SU-DHL-6 (cell line): ENCODE results near the gene FKBP1A.

Experiments
- H2AFZ ChIP-seq: fragments of 200-600 bp; sonication (generic); 2 replicates; pipeline ENCODE4 v1.6.1; 2014; ENCODE audit warnings: low read depth, mild to moderate bottlenecking, moderate library complexity, mixed read lengths, antibody characterized with exemption, low read length; ENCODE audit not compliant: severe bottlenecking
- H3F3A ChIP-seq: fragments of 200-600 bp; shearing (Covaris generic); 2 replicates; pipeline ENCODE4 v1.6.0; 2016; ENCODE audit warnings: antibody characterized with exemption, mild to moderate bottlenecking; ENCODE audit not compliant: insufficient read depth
- H3K27ac ChIP-seq: fragments of 200-600 bp; sonication (generic); 2 replicates; pipeline ENCODE4 v1.5.1; 2016; ENCODE audit warnings: low read depth, mild to moderate bottlenecking, low read length, moderate library complexity, mixed read lengths
- H3K27me3 ChIP-seq: fragments of 200-600 bp; sonication (generic), shearing (Covaris generic); 2 replicates; pipeline ENCODE4 v1.6.0; 2014; ENCODE audit warnings: mild to moderate bottlenecking, low read length
- H3K36me3 ChIP-seq: fragments of 200-600 bp; sonication (generic); 2 replicates; pipeline ENCODE4 v1.6.1; 2014; ENCODE audit warnings: mild to moderate bottlenecking, low read length, mixed read lengths
- H3K4me2 ChIP-seq: fragments of 300-600, 200-600 bp; shearing (Covaris generic), sonication (generic); 2 replicates; pipeline ENCODE4 v1.6.0; 2014; ENCODE audit warnings: low read length, low read depth, mild to moderate bottlenecking; ENCODE audit not compliant: poor library complexity, severe bottlenecking
- H3K4me3 ChIP-seq: fragments of 200-600 bp; sonication (generic); 2 replicates; pipeline ENCODE4 v1.5.1; 2014; ENCODE audit warnings: antibody characterized with exemption, low read length, mild to moderate bottlenecking, mixed read lengths; ENCODE audit not compliant: insufficient read depth, poor library complexity, severe bottlenecking
- H3K79me2 ChIP-seq: fragments of 200-600 bp; sonication (generic); 2 replicates; pipeline ENCODE4 v1.6.1; 2014; ENCODE audit warnings: mild to moderate bottlenecking, low read length, moderate library complexity; ENCODE audit not compliant: insufficient read depth
- H3K9ac ChIP-seq: fragments of 200-600 bp; sonication (generic); 2 replicates; pipeline ENCODE4 v1.7.0; 2014; ENCODE audit warnings: mild to moderate bottlenecking, low read length
- H3K9me2 ChIP-seq: fragments of 200-600 bp; sonication (generic); replicated peaks from 2 replicates; pipeline ENCODE4 v1.6.1; 2014; ENCODE audit warnings: low read length; ENCODE audit not compliant: insufficient read depth
- H3K9me3 ChIP-seq: fragments of 200-600 bp; sonication (generic); 2 replicates; pipeline ENCODE4 v1.6.1; 2014; ENCODE audit warnings: low read length, mixed read lengths; ENCODE audit not compliant: insufficient read depth
- H4K20me1 ChIP-seq: fragments of 200-600 bp; sonication (generic); 2 replicates; pipeline ENCODE4 v1.6.1; 2014; ENCODE audit warnings: low read depth, mild to moderate bottlenecking, antibody characterized with exemption, low read length, moderate library complexity, mixed read lengths
- EZH2phosphoT487 ChIP-seq: fragments of 200-600 bp; sonication (generic), shearing (Covaris generic); conservative IDR thresholded peaks from 2 replicates; pipeline ENCODE4 v1.6.1; 2018; ENCODE audit warnings: mild to moderate bottlenecking, antibody characterized with exemption, low read length, moderate library complexity, mixed read lengths
- TF ChIP-seq, protein P1 (sequence below): fragments of 200-600 bp; sonication (generic); IDR thresholded peaks from one replicate; pipeline ENCODE4 v1.5.1; 2017; ENCODE audit warnings: antibody characterized with exemption, mild to moderate bottlenecking, low read length, moderate library complexity; ENCODE audit not compliant: insufficient read depth, poor library complexity, severe bottlenecking

Gene FKBP1A

DNA sequence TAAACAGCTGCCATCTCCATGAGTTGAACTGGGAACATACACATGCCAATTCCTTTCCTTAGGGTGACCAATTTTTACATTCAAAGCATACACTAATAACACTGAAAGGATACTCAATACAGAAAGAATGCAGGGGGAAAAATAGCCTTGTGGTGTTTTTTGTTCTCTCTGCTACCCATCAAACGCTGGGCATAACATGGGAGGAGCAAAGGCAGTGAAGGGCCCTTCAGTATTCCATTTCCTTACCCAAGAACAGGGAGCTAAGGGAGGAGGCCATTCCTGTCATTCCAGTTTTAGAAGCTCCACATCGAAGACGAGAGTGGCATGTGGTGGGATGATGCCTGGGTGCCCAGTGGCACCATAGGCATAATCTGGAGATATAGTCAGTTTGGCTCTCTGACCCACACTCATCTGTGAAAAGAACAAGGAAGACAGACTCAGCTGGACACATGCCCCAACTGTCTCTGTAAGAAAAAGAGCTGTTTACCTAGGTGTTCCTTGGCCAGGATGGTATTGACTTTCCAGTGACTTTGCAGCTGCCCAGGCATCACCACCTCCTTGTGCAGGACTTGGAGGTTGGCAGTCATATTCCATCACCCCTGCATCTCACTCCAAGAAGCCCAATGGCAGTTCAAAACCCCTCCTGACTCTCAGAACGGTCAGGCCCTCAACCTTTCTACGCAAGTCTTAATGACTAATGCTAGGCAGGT, 20.9 kb downstream of the FKBP1A start:
- no peaks in the 10 kb centered on the region for H3F3A ChIP-seq
- H3K4me2 ChIP-seq = no peak overlapping the region

DNA sequence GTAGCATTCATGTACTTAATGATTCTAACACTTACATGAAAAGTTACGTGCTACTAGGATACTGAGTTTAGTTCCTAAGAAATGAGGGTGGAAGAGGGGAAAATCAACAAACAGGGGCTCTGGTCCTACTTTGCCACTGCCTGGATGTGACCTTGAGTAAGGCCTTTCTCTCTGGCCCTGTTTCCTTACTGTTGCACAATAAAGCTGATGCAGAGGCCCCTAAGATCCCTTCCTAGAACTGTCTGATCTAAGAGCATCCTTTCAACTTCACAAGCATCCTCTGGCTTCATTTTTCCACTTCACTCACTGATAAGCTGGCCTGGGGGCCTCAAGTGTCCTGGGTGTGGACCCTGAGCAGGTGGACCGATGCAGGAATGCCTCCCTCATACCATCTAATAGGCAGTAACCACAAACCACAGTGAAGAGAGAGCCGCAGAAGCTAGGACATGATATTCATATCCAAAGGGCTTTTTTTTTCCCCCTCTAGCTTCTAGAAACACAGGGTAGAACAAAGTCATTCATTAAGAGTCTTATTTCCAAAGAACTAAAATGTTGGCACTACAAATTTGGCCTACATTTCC, 21.6 kb downstream of the FKBP1A start:
- Histone ChIP-seq H3K36me3 (0 out of 2 replicates have a peak, but pooled peaks cover 7% of the 10 kb centered on the region), H3K79me2 (peaks cover 17% of the 10 kb centered on the region), H4K20me1 (peaks cover 5% of the 10 kb centered on the region; the same call in 1 of the 2 replicates), H3K27me3 (no peaks in the 10 kb centered on the region), H3K9me2 (no peaks in the 10 kb centered on the region), H2AFZ (no peak overlapping the region), H3K27ac (no peak overlapping the region), H3K9ac (no peak overlapping the region), H3K4me3 (no peak overlapping the region), H3F3A (no peaks in the 10 kb centered on the region), H3K9me3 (no peaks in the 10 kb centered on the region), H3K4me2 (no peak overlapping the region)
- TF ChIP-seq, protein P1, sequence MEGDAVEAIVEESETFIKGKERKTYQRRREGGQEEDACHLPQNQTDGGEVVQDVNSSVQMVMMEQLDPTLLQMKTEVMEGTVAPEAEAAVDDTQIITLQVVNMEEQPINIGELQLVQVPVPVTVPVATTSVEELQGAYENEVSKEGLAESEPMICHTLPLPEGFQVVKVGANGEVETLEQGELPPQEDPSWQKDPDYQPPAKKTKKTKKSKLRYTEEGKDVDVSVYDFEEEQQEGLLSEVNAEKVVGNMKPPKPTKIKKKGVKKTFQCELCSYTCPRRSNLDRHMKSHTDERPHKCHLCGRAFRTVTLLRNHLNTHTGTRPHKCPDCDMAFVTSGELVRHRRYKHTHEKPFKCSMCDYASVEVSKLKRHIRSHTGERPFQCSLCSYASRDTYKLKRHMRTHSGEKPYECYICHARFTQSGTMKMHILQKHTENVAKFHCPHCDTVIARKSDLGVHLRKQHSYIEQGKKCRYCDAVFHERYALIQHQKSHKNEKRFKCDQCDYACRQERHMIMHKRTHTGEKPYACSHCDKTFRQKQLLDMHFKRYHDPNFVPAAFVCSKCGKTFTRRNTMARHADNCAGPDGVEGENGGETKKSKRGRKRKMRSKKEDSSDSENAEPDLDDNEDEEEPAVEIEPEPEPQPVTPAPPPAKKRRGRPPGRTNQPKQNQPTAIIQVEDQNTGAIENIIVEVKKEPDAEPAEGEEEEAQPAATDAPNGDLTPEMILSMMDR = no peak
- no peak for TF ChIP-seq EZH2phosphoT487

More for the DNA sequence above, 20.9 kb downstream of the FKBP1A start:
- no peaks in the 10 kb centered on the region for H3K9me2 ChIP-seq
- H3K27me3 ChIP-seq = no peaks in the 10 kb centered on the region
- TF ChIP-seq, protein P1 = no peak
- TF ChIP-seq EZH2phosphoT487 = no peak
- H3K79me2 ChIP-seq = peaks cover 23% of the 10 kb centered on the region
- no peak overlapping the region for H3K9ac ChIP-seq
- no peaks in the 10 kb centered on the region for H3K9me3 ChIP-seq
- 0 out of 2 replicates have a peak, but pooled peaks cover 7% of the 10 kb centered on the region for H3K36me3 ChIP-seq
- H4K20me1 ChIP-seq = peaks cover 7% of the 10 kb centered on the region; the same call in 1 of the 2 replicates
- no peak overlapping the region for H3K4me3 ChIP-seq
- H3K27ac ChIP-seq = no peak overlapping the region
- no peak overlapping the region for H2AFZ ChIP-seq

DNA sequence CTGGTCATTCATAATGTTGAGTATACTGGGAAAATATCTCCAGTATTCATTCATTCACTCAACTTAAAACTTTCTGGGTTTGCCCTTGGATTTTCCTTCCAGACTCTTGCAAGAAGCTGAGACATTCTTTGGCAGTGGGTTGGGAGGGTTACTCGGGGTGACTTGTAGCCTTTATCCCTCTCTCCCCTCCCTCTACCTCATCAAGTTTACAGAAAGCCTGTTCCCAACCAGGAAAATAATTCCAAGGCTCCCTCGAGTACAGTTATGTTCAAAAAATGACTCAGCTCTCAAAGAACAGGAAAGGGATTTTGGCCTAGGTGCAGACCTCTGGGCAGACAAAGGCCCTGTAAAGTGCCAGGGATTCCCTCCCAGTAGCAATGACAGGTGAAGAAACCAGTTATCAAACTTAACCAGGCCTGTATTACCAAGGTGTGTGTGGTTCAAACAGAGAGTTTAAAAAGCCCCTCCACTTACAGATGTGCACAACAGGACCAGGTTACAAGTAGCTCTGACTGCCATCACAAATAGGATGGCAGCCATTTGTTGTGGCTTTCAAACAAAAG, 22.2 kb downstream of the FKBP1A start:
- Histone ChIP-seq H2AFZ (no peak overlapping the region), H3K79me2 (peaks cover 10% of the 10 kb centered on the region; the same call in 1 of the 2 replicates), H3K9ac (no peak overlapping the region), H3K27ac (no peak overlapping the region), H3K9me2 (no peaks in the 10 kb centered on the region), H3K36me3 (0 out of 2 replicates have a peak, but pooled peaks cover 7% of the 10 kb centered on the region), H3K9me3 (no peaks in the 10 kb centered on the region), H4K20me1 (no peaks in the 10 kb centered on the region), H3F3A (no peaks in the 10 kb centered on the region), H3K27me3 (no peaks in the 10 kb centered on the region), H3K4me2 (no peak overlapping the region), H3K4me3 (no peak overlapping the region)
- no peak for TF ChIP-seq EZH2phosphoT487
- TF ChIP-seq, protein P1 = no peak
